ENCODE data around the gene BSN. TPM values are rescaled to one million over a fixed set of nuclear protein-coding genes. Genes with fewer than 3 reads are reported as not detected.

The BSN gene
- total RNA-seq, 1 experiment from 2014 or later: 0.93 TPM

DNA sequence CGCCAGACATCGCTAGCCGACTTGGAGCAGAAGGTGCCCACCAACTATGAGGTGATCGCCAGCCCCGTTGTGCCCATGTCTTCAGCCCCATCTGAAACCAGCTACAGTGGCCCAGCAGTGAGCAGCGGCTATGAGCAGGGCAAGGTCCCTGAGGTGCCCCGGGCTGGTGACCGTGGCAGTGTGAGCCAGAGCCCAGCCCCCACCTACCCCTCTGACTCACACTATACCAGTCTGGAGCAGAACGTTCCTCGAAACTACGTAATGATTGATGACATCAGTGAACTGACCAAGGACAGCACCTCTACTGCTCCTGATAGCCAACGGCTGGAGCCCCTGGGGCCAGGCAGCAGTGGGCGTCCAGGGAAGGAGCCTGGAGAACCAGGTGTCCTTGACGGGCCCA lies 107.0 kb downstream of the BSN start:
- no peaks in the 10 kb centered on the region for H3K36me3 Mint-ChIP-seq (ENCODE audit: insufficient read depth, unreplicated experiment)
- no TSS peak for BruUV-seq (replicated peaks)
- no peak for DNase-seq
- TF ChIP-seq, protein P1, sequence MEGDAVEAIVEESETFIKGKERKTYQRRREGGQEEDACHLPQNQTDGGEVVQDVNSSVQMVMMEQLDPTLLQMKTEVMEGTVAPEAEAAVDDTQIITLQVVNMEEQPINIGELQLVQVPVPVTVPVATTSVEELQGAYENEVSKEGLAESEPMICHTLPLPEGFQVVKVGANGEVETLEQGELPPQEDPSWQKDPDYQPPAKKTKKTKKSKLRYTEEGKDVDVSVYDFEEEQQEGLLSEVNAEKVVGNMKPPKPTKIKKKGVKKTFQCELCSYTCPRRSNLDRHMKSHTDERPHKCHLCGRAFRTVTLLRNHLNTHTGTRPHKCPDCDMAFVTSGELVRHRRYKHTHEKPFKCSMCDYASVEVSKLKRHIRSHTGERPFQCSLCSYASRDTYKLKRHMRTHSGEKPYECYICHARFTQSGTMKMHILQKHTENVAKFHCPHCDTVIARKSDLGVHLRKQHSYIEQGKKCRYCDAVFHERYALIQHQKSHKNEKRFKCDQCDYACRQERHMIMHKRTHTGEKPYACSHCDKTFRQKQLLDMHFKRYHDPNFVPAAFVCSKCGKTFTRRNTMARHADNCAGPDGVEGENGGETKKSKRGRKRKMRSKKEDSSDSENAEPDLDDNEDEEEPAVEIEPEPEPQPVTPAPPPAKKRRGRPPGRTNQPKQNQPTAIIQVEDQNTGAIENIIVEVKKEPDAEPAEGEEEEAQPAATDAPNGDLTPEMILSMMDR (IDR thresholded peaks at IDR 0.05; ENCODE audit: insufficient read depth in 1 of 2, low read depth in 1 of 2, low read length in 1 of 2, severe bottlenecking in 1 of 2, unreplicated experiment in 1 of 2): no peak
- no peak overlapping the region for H3K4me3 Mint-ChIP-seq (ENCODE audit: unreplicated experiment)
- no peak overlapping the region for H3K27ac Mint-ChIP-seq (ENCODE audit: unreplicated experiment)
- no peaks in the 10 kb centered on the region for H3K9me3 ChIP-seq
- intact Hi-C loops (cut with micrococcal nuclease; ENCODE audit: unreplicated experiment): no loop called here
- H3K27me3 ChIP-seq (replicated peaks; ENCODE audit: control insufficient read depth, insufficient read depth, low read length): no peaks in the 10 kb centered on the region
- ChIA-PET POLR2A (no interaction called here), CTCF (no interaction called here)
- peaks cover 9% of the 10 kb centered on the region for H3K4me1 Mint-ChIP-seq (ENCODE audit: low read depth, unreplicated experiment)
- no peak overlapping the region for H3K4me3 ChIP-seq (ENCODE audit: low read depth, low read length)
- H3K4me1 ChIP-seq: peaks cover 6% of the 10 kb centered on the region; the same call in 1 of the 2 replicates
- no peaks in the 10 kb centered on the region for H3K27me3 Mint-ChIP-seq (ENCODE audit: insufficient read depth, unreplicated experiment)
- H3K36me3 ChIP-seq (ENCODE audit: control insufficient read depth, insufficient read depth, low read length): no peaks in the 10 kb centered on the region
- H3K9me3 Mint-ChIP-seq (ENCODE audit: unreplicated experiment): no peaks in the 10 kb centered on the region

- Mint-ChIP-seq H3K4me1 (ENCODE audit: low read depth, unreplicated experiment) (peaks cover 15% of the 10 kb centered on the region), H3K27ac (ENCODE audit: unreplicated experiment) (no peak overlapping the region), H3K9me3 (ENCODE audit: unreplicated experiment) (no peaks in the 10 kb centered on the region), H3K4me3 (ENCODE audit: unreplicated experiment) (no peak overlapping the region), H3K36me3 (ENCODE audit: insufficient read depth, unreplicated experiment) (no peaks in the 10 kb centered on the region), H3K27me3 (ENCODE audit: insufficient read depth, unreplicated experiment) (no peaks in the 10 kb centered on the region)
- Histone ChIP-seq H3K4me3 (ENCODE audit: low read depth, low read length) (no peak overlapping the region), H3K9me3 (no peaks in the 10 kb centered on the region), H3K4me1 (peaks cover 13% of the 10 kb centered on the region; the same call in 1 of the 2 replicates), H3K36me3 (ENCODE audit: control insufficient read depth, insufficient read depth, low read length) (no peaks in the 10 kb centered on the region), H3K27me3 (replicated peaks; ENCODE audit: control insufficient read depth, insufficient read depth, low read length) (no peaks in the 10 kb centered on the region)
- POLR2A ChIA-PET: no interaction called here
- DNase-seq: no peak
- intact Hi-C loops (cut with micrococcal nuclease; ENCODE audit: unreplicated experiment): no loop called here
- TF ChIP-seq, protein P1 (IDR thresholded peaks at IDR 0.05; ENCODE audit: insufficient read depth in 1 of 2, low read depth in 1 of 2, low read length in 1 of 2, severe bottlenecking in 1 of 2, unreplicated experiment in 1 of 2): no peak
- CTCF ChIA-PET: no interaction called here
- no TSS peak for BruUV-seq (replicated peaks)
These were observed 107.7 kb downstream of the BSN start for GRCh38 chr3:49662021-49662420.

GRCh38 chr3:49662720-49663413 lies 108.6 kb downstream of the BSN start:
- H3K27me3 ChIP-seq (replicated peaks; ENCODE audit: control insufficient read depth, insufficient read depth, low read length): no peaks in the 10 kb centered on the region
- no peak overlapping the region for H3K27ac Mint-ChIP-seq (ENCODE audit: unreplicated experiment)
- peaks cover 1% of the 10 kb centered on the region for H3K36me3 Mint-ChIP-seq (ENCODE audit: insufficient read depth, unreplicated experiment)
- no peaks in the 10 kb centered on the region for H3K9me3 Mint-ChIP-seq (ENCODE audit: unreplicated experiment)
- ChIA-PET CTCF (interaction anchor here (2.1 kb wide), 1 partner anchor 123 kb away, joined by 11 read pairs; no protein-coding TSS in a partner anchor), POLR2A (no interaction called here)
- TF ChIP-seq, protein P1 (IDR thresholded peaks at IDR 0.05; ENCODE audit: insufficient read depth in 1 of 2, low read depth in 1 of 2, low read length in 1 of 2, severe bottlenecking in 1 of 2, unreplicated experiment in 1 of 2): no peak
- H3K4me1 ChIP-seq: peaks cover 15% of the 10 kb centered on the region; the same call in 1 of the 2 replicates
- H3K4me1 Mint-ChIP-seq (ENCODE audit: low read depth, unreplicated experiment): peaks cover 15% of the 10 kb centered on the region
- no peak overlapping the region for H3K4me3 ChIP-seq (ENCODE audit: low read depth, low read length)
- H3K27me3 Mint-ChIP-seq (ENCODE audit: insufficient read depth, unreplicated experiment): no peaks in the 10 kb centered on the region
- no peaks in the 10 kb centered on the region for H3K36me3 ChIP-seq (ENCODE audit: control insufficient read depth, insufficient read depth, low read length)
- H3K9me3 ChIP-seq: no peaks in the 10 kb centered on the region
- DNase-seq: no peak
- intact Hi-C loops (cut with micrococcal nuclease; ENCODE audit: unreplicated experiment): no loop called here
- no TSS peak for BruUV-seq (replicated peaks)
- no peak overlapping the region for H3K4me3 Mint-ChIP-seq (ENCODE audit: unreplicated experiment)
